NCI-H1436 (cell line): ENCODE data around the gene NGF.
"Not testable (repeated sequence)": the region's sequence is repeated elsewhere in the genome, so short reads cannot be mapped to it uniquely, and the experiment has no call there.

Experiments
- DNase-seq: peaks from one replicate; lab custom pipeline; 2025; lab: John Stamatoyannopoulos, UW

NGF gene

GRCh38 chr1:115337633-115338456 is at the start of gene NGF:
NGF (minus strand) TSS chr1:115338249; CDS start chr1:115286795, 51,454 bp downstream.
- DNase-seq, result peak; percentile 48

- not testable (repeated sequence) for DNase-seq
Observed at GRCh38 chr1:115383455-115383854, 45.4 kb upstream of the NGF start.

- no peak for DNase-seq
Observed at GRCh38 chr1:115379943-115380342, 41.9 kb upstream of the NGF start.

- DNase-seq, result no peak
Observed at GRCh38 chr1:115377411-115377810, 39.4 kb upstream of the NGF start.

GRCh38 chr1:115374598-115374997 is 36.5 kb upstream of the NGF start:
- DNase-seq, result no peak

- no peak for DNase-seq
Observed at GRCh38 chr1:115373305-115373704, 35.3 kb upstream of the NGF start.

- DNase-seq, result no peak
Observed at GRCh38 chr1:115365738-115366137, 27.7 kb upstream of the NGF start.

GRCh38 chr1:115364780-115365155 is 26.7 kb upstream of the NGF start:
- DNase-seq, result no peak

GRCh38 chr1:115364046-115364779 is 26.2 kb upstream of the NGF start:
- DNase-seq, result no peak

GRCh38 chr1:115363171-115363570 is 25.1 kb upstream of the NGF start:
- DNase-seq, result no peak

- DNase-seq, result not testable (repeated sequence)
Observed at GRCh38 chr1:115360505-115361129, 22.6 kb upstream of the NGF start.

- not testable (repeated sequence) for DNase-seq
Observed at GRCh38 chr1:115359787-115360452, 21.9 kb upstream of the NGF start.

GRCh38 chr1:115356356-115356755 is 18.3 kb upstream of the NGF start:
- no peak for DNase-seq

- DNase-seq, result no peak
Observed at GRCh38 chr1:115355069-115355468, 17.0 kb upstream of the NGF start.

- no peak for DNase-seq
Observed at GRCh38 chr1:115351143-115351542, 13.1 kb upstream of the NGF start.

- DNase-seq, result no peak
Observed at GRCh38 chr1:115348636-115349035, 10.6 kb upstream of the NGF start.

GRCh38 chr1:115347282-115347681 is 9.2 kb upstream of the NGF start:
- no peak for DNase-seq

- no peak for DNase-seq
Observed at GRCh38 chr1:115343200-115343737, 5.2 kb upstream of the NGF start.

GRCh38 chr1:115341948-115342347 is 3.9 kb upstream of the NGF start:
- DNase-seq, result no peak

- no peak for DNase-seq
Observed at GRCh38 chr1:115340879-115341278, 2.8 kb upstream of the NGF start.

- no peak for DNase-seq
Observed at GRCh38 chr1:115338457-115338820, 390 bp upstream of the NGF start.

GRCh38 chr1:115337276-115337632 is 795 bp downstream of the NGF start:
- no peak for DNase-seq
